Ishikawa (cell line): ENCODE results near the gene EIF4G2.

Source experiments
- EP300 ChIP-seq: IDR thresholded peaks from 2 replicates; pipeline ENCODE4 v1.6.1; 2012; ENCODE audit warnings: borderline replicate concordance
- FOXM1 ChIP-seq: IDR thresholded peaks from 2 replicates; pipeline ENCODE4 v1.6.1; 2012; ENCODE audit warnings: low read depth, borderline replicate concordance
- NFIC ChIP-seq: IDR thresholded peaks from 2 replicates; pipeline ENCODE4 v1.6.1; 2012
- RAD21 ChIP-seq: IDR thresholded peaks from 2 replicates; pipeline ENCODE4 v1.6.1; 2012; ENCODE audit warnings: low read depth
- REST ChIP-seq: IDR thresholded peaks from 2 replicates; pipeline ENCODE4 v1.6.1; 2012; ENCODE audit warnings: low read depth, mild to moderate bottlenecking
- TAF1 ChIP-seq: IDR thresholded peaks from 2 replicates; pipeline ENCODE4 v1.6.1; 2012; ENCODE audit warnings: low read depth, mild to moderate bottlenecking
- ZBTB7A ChIP-seq: IDR thresholded peaks from 2 replicates; pipeline ENCODE4 v1.6.1; 2012; ENCODE audit warnings: low read depth

DNA sequence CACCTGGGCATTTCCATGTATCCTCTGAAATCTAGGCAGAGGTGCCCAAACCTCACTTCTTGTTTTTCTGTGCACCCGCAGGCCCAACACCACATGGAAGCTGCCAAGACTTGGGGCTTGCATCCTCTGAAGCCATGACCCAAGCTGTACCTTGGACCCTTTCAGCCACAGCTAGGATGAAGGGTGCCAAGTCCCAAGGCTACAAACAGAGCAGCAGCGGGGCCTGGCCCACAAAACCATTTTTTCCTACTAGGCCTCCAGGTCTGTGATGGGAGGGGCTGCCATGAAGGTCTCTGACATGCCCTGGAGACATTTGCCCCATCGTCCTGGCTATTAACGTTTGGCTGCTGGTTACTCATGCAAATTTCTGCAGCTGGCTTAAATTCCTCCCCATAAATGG is 20.4 kb upstream of the EIF4G2 start:
- TF ChIP-seq RAD21 (no peak), FOXM1 (no peak), REST (no peak), EP300 (no peak), TAF1 (no peak), NFIC (no peak), ZBTB7A (no peak)
